ENCODE results near the gene IL10RA.

GRCh38 chr11:118047749-118048148, 61.6 kb downstream of the IL10RA start:
- no peak for TF ChIP-seq POLR2A (IDR thresholded peaks at IDR 0.05)
- TF ChIP-seq, protein P1, sequence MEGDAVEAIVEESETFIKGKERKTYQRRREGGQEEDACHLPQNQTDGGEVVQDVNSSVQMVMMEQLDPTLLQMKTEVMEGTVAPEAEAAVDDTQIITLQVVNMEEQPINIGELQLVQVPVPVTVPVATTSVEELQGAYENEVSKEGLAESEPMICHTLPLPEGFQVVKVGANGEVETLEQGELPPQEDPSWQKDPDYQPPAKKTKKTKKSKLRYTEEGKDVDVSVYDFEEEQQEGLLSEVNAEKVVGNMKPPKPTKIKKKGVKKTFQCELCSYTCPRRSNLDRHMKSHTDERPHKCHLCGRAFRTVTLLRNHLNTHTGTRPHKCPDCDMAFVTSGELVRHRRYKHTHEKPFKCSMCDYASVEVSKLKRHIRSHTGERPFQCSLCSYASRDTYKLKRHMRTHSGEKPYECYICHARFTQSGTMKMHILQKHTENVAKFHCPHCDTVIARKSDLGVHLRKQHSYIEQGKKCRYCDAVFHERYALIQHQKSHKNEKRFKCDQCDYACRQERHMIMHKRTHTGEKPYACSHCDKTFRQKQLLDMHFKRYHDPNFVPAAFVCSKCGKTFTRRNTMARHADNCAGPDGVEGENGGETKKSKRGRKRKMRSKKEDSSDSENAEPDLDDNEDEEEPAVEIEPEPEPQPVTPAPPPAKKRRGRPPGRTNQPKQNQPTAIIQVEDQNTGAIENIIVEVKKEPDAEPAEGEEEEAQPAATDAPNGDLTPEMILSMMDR (IDR thresholded peaks at IDR 0.05), result no peak

Measured in adrenal gland (tissue), 5 donors.